Activated naive CD8-positive, alpha-beta T cell treated with anti-CD3 and anti-CD28 coated beads, Interleukin-2, amount 50 U/mL, for 24 hours (primary cell): ENCODE results near the gene MAP3K13.

Experiments used
- ATAC-seq: fragments of 150-1000 bp; cut with Tn5 transposase; one replicate; pipeline ENCODE4 v1.10.0; 2021
- DNase-seq: peaks from one replicate; pipeline ENCODE4 v3.0.0; 2021
- H3K27ac Mint-ChIP-seq: one replicate; pipeline ENCODE4 v1.8.0; 2021; ENCODE audit warnings: mild to moderate bottlenecking, mixed read lengths
- H3K27me3 Mint-ChIP-seq: one replicate; pipeline ENCODE4 v1.8.0; 2021; ENCODE audit warnings: mixed read lengths
- H3K36me3 Mint-ChIP-seq: one replicate; pipeline ENCODE4 v1.8.0; 2021; ENCODE audit warnings: low read depth, mixed read lengths
- H3K4me1 Mint-ChIP-seq: one replicate; pipeline ENCODE4 v1.8.0; 2021; ENCODE audit warnings: mixed read lengths
- H3K4me3 Mint-ChIP-seq: one replicate; pipeline ENCODE4 v1.8.0; 2021; ENCODE audit warnings: mild to moderate bottlenecking, moderate library complexity, mixed read lengths
- H3K9me3 Mint-ChIP-seq: one replicate; pipeline ENCODE4 v1.8.0; 2021; ENCODE audit warnings: mixed read lengths

The MAP3K13 gene

DNA sequence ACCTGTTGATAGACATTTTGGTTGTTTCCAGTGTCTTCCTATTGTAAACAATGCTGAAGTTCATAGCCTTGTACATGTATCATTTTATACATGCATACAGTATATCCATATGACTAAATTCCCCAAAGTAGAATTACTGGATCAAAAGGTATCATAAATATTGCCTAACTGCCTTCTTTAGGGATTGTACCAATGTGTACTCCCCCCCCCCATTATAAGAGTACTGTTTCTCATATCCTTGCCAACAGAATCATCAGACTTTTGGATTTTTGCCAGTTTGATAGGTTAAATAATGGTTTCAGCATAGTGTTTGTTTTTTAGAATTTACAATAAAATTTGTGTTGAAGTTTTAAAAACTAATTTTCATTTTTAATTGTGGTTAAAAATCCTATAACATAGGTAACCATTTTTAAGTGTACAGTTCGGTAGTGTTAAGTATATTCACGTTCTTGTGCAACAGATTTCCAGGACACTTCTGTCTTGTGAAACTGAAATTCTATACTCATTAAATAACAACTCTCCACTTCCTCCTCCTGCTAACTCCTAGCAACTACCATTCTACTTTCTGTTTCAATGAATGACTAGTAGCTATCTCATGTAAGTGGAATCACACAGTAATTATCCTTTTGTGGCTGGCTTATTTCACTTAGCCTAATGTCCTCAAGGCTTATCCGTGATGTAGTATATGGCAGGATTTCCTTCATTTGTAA lies 30.8 kb upstream of the MAP3K13 start:
- no peak overlapping the region for H3K4me3 Mint-ChIP-seq
- no peak for DNase-seq
- H3K9me3 Mint-ChIP-seq = no peaks in the 10 kb centered on the region
- H3K27me3 Mint-ChIP-seq = no peaks in the 10 kb centered on the region
- peaks cover 12% of the 10 kb centered on the region for H3K4me1 Mint-ChIP-seq
- no peak overlapping the region for H3K27ac Mint-ChIP-seq
- H3K36me3 Mint-ChIP-seq = no peaks in the 10 kb centered on the region
- peak; percentile 78 for ATAC-seq

DNA sequence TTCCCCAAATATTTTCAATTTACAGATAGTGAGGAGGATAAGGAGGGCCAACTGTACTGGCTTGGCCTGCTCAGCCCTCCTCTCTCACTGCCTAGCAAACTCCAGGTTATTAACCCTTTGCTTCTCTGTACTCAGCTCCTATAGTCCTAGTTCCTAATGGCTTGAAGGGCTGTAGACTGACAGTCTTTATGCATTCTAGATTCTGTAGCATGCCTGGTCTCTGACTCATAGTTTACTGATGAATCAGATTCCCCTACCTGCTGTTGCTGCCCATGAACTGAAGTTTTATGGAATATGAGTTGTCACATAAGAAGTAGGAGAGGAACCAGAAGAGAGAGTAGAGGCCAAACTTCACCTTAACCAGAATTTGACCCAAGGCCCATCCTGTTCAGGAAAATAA lies 27.1 kb upstream of the MAP3K13 start:
- H3K27ac Mint-ChIP-seq = no peak overlapping the region

DNA sequence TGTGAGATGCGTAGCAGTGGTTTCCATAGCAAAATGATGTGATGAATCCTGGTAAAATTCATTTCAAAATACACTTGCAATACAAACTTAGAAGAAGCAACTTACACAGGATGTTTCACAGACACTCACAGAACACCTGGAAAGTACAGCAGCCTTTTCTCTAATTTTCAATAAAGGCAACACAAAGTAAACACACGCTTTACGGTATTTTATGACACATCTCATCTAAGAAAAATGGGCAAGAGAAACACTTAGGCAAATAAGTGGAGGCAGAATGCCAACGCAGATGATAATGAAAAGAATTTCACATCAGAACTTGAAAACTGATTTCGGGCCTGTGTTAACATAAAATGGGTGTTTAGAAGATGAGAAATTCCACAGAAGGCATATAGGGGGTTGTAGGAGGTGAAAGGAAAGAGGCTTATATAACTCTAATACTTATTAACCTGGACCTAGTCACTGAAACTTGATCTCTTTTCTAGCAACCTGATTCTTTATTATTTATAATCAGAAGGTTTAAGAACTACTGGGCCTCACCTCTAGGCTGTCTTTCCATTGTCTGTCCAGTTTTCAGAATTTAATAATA lies 25.6 kb upstream of the MAP3K13 start:
- no peak overlapping the region for H3K4me3 Mint-ChIP-seq
- no peaks in the 10 kb centered on the region for H3K9me3 Mint-ChIP-seq
- no peaks in the 10 kb centered on the region for H3K36me3 Mint-ChIP-seq
- no peaks in the 10 kb centered on the region for H3K27me3 Mint-ChIP-seq
- no peak for ATAC-seq
- no peak for DNase-seq
- H3K4me1 Mint-ChIP-seq = peaks cover 8% of the 10 kb centered on the region
- H3K27ac Mint-ChIP-seq = no peak overlapping the region

More for the DNA sequence above, 27.1 kb upstream of the MAP3K13 start:
- DNase-seq (no peak), ATAC-seq (peak; percentile 52)
- Mint-ChIP-seq H3K36me3 (no peaks in the 10 kb centered on the region), H3K4me3 (no peak overlapping the region), H3K9me3 (no peaks in the 10 kb centered on the region), H3K27me3 (no peaks in the 10 kb centered on the region), H3K4me1 (peaks cover 12% of the 10 kb centered on the region)

DNA sequence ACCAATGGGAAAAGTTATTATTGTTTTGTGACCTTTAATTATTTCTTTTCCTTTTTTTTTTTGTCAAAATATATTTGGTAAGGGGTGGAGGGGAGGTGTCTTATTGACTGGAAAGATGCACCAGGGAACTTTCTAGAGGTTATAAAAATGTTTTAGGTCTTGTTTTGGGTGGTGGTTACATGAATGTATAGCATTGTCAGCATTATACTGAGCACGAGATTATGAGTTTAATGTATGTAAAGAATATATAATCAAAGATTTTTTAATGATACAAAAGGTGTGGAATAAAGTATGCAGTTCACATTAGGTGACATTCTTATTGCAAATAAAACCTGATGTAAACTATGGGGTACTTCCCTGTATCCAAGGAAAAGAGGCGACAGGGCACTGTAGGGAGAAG lies 23.0 kb upstream of the MAP3K13 start:
- peaks cover 2% of the 10 kb centered on the region for H3K4me1 Mint-ChIP-seq
- H3K27ac Mint-ChIP-seq = no peak overlapping the region
- H3K4me3 Mint-ChIP-seq = no peak overlapping the region
- H3K36me3 Mint-ChIP-seq = no peaks in the 10 kb centered on the region
- H3K9me3 Mint-ChIP-seq = no peaks in the 10 kb centered on the region
- H3K27me3 Mint-ChIP-seq = no peaks in the 10 kb centered on the region
- DNase-seq (no peak), ATAC-seq (no peak)

DNA sequence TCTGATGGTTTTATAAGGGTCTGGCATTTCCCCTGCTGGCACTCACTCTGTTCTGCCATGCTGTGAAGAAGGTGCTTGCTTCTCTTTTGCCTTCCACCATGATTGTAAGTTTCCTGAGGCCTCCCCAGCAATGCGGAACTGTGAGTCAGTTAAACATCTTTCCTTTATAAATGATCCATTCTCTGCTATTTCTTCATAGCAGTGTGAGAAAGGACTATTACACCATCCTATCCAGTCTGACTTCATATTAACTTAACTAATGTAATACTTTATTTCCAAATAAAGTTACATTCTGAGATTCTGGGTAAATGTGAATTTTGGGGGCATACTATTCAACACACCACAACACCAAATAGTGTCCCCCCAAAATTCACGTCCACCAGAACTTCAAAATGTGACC lies 22.2 kb upstream of the MAP3K13 start:
- Mint-ChIP-seq H3K36me3 (no peaks in the 10 kb centered on the region), H3K4me3 (no peak overlapping the region), H3K27me3 (no peaks in the 10 kb centered on the region), H3K4me1 (peaks cover 2% of the 10 kb centered on the region), H3K9me3 (no peaks in the 10 kb centered on the region), H3K27ac (no peak overlapping the region)
- no peak for DNase-seq
- ATAC-seq = no peak

DNA sequence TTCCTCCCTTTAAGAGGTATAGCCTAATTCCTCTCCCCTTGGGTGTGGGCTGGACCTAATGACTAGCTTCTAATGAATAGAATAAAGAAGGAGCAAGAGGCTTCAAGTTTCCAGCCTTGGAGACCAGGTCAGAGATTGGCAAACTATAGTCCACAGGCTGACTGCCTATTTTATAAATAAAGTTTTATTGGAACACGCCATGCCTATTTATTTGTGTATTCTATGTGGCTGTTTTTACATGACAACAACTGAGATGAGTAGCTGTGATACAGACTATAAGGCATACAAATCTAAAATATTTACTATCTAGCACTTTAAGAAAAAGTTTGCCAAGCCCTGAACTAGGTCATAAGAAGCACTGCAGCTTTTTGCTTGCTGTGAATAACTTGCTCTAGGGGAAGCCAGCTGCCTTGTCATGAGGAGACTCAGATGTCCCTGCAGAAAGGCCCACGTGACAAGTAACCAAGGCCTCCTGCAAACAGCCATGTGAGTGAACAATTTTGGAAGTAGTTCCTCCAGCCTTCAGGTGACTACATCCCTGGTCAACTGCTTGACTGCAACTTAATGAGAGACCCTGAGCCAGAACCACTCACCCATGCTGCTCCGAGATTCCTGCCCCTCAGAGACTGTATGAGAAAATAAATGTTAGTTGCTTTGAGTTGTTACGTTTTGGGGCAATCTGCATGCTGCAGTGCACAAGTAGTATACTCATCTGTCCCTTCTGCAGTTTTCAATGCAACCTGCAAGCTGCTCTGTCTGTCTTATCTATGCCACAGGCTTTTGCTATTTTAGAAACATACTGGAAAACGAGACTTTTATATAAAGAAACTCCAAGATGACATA lies 21.1 kb upstream of the MAP3K13 start:
- no peaks in the 10 kb centered on the region for H3K9me3 Mint-ChIP-seq
- ATAC-seq (no peak), DNase-seq (no peak)
- no peaks in the 10 kb centered on the region for H3K27me3 Mint-ChIP-seq
- H3K4me3 Mint-ChIP-seq = no peak overlapping the region
- no peak overlapping the region for H3K27ac Mint-ChIP-seq
- no peaks in the 10 kb centered on the region for H3K4me1 Mint-ChIP-seq
- H3K36me3 Mint-ChIP-seq = no peaks in the 10 kb centered on the region

DNA sequence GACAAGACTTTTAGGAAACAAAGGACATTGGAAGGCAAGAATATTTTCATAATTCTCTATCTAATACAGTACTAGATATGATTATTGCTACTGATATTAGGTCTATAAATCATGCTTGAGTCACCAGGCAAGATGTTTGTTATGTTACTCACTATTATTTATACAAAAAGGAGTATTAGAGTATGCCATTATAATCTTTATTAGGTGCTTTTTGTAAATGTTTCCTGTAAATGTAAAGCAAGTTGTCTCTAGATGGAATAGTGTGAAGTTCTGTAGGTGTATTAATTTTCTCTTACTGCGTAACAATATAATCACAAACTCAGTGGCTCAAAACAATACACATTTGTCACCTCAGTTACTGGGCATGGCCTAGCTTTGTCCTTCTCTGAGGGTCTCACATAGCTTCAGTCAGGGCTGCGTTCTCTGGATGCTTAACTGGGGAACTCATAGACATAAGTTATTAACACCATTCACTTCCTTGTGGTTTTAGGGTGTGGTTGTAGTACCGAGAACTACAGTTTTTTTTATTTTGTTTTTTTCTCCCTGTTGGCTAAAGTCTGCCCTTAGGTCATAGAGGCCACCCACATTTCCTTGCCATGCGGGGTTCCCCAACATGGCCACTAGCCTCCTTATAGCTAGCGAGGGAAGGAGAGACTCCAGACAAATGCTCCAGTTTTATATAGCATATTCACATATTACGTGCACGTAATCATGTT lies 20.3 kb upstream of the MAP3K13 start:
- Mint-ChIP-seq H3K4me1 (no peaks in the 10 kb centered on the region), H3K27me3 (no peaks in the 10 kb centered on the region), H3K4me3 (no peak overlapping the region), H3K36me3 (no peaks in the 10 kb centered on the region), H3K27ac (no peak overlapping the region), H3K9me3 (no peaks in the 10 kb centered on the region)
- DNase-seq (no peak), ATAC-seq (no peak)

DNA sequence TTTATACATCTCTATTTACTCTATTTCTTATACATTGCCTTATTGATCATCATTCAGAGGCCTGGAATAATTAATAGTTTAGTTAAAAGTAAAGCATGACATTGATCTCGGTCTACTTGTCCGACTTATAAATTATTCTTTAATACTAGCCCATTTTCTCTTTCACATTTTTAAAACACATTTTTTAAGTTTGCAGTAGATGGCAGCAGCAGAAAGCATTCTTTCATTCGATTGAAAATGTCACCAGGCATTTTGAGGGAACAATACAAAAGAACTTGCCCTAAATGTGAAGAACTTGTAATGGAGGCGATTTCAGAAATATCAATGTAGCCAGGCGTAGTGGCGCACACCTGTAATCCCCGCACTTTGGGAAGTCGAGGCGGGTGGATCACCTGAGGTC lies 15.5 kb upstream of the MAP3K13 start:
- ATAC-seq = no peak
- Mint-ChIP-seq H3K9me3 (no peaks in the 10 kb centered on the region), H3K4me1 (no peaks in the 10 kb centered on the region), H3K27ac (no peak overlapping the region), H3K27me3 (peaks cover 3% of the 10 kb centered on the region), H3K4me3 (no peak overlapping the region), H3K36me3 (no peaks in the 10 kb centered on the region)
- no peak for DNase-seq

DNA sequence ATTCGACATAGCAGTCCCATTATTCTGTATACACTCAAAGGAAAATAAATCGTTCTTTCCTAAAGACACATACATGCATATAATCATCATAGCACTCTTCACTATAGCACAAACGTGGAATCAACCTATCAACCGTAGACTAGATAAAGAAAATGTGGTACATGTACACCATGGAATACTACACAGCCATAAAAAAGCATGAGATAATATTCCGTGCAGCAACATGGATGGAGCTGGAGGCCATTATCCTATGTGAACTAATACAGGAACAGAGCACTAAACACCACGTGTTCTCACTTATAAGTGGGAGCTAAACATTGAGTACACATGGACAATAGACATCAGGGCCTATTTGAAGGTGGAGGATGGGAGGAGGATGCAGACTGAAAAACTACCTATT lies 12.1 kb upstream of the MAP3K13 start:
- no peaks in the 10 kb centered on the region for H3K9me3 Mint-ChIP-seq
- no peak overlapping the region for H3K27ac Mint-ChIP-seq
- H3K4me3 Mint-ChIP-seq = no peak overlapping the region
- ATAC-seq (no peak), DNase-seq (no peak)
- H3K36me3 Mint-ChIP-seq = no peaks in the 10 kb centered on the region
- H3K4me1 Mint-ChIP-seq = no peaks in the 10 kb centered on the region
- peaks cover 8% of the 10 kb centered on the region for H3K27me3 Mint-ChIP-seq

DNA sequence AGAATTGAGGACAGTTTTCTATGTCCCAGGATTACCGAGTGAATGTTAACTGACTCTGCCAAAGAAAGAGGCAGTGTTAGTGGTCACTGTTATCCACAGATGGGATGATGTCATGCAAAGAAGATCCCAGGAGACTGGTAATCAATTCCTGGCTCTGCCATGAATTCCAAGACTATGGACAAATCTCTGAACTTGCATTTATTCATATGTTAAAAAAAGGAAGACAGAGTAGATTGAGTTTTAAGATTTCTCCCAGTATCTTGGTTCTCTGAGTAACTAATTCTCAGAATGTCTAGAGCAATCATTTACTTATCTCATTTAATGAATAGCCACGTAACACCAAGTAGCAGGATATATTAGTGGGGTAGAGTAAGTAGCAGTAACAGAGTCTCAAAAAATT lies 11.5 kb upstream of the MAP3K13 start:
- Mint-ChIP-seq H3K4me3 (no peak overlapping the region), H3K27ac (no peak overlapping the region), H3K27me3 (peaks cover 8% of the 10 kb centered on the region), H3K9me3 (no peaks in the 10 kb centered on the region), H3K36me3 (no peaks in the 10 kb centered on the region), H3K4me1 (no peaks in the 10 kb centered on the region)
- no peak for ATAC-seq
- DNase-seq = no peak

DNA sequence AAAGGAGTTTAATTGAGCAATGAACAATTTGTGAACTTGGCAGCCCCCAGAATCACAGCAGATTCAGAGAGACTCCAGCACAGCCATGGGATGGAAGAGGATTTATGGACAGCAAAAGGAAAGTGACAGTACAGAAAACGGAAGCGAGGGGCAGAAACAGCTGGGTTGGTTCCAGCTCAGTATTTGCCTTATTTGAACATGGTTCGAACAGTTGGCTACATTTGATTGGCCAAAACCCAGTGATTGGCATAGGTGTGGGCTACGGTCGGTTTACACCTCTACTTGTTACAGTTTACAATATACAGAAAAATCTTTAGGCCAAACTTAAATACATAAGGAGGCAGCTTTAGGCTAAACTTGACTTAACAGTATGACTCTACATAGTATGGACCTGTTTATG lies 9.7 kb upstream of the MAP3K13 start:
- no peak for ATAC-seq

DNA sequence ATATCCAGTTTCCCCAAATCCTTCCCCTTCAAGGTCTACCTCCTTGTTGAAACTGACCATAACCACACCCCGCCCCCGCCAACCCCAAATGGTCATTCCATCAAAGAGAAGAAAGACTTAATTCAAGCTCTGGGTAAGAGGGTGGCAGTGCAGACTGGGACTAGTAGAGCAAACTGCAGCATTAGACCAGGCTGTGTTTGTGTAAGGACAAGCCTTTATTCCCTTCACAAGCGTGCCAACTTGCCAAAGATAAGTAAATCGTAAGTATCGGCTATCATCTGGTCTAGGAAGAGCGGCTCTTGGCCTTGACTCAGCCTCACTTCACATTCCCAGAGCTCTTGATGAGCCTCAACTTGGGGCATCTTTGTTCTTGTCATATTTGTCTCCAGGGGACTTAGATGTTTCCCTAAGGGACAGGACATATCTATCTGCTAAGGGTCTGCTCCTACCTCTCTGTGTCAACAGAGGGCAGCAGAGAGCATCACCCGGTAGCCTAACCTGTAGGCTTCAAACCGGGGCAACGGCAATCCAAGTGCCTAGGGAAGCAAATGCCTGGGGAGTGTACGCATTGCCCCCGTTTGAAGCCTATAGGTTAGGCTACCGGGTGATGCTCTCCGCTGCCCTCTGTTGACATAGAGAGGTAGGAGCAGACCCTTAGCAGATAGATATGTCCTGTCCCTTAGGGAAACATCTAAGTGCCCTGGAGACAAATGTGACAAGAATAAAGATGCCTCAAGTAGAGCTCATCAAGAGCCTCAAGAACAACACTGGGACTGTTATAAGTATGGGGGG lies 8.9 kb upstream of the MAP3K13 start:
- Mint-ChIP-seq H3K9me3 (no peaks in the 10 kb centered on the region), H3K4me3 (no peak overlapping the region), H3K4me1 (no peaks in the 10 kb centered on the region), H3K27me3 (peaks cover 10% of the 10 kb centered on the region), H3K27ac (no peak overlapping the region), H3K36me3 (no peaks in the 10 kb centered on the region)
- DNase-seq (peak; percentile 72), ATAC-seq (peak; percentile 100)

More for the DNA sequence above, 9.7 kb upstream of the MAP3K13 start:
- Mint-ChIP-seq H3K36me3 (no peaks in the 10 kb centered on the region), H3K27me3 (peaks cover 8% of the 10 kb centered on the region), H3K9me3 (no peaks in the 10 kb centered on the region), H3K27ac (no peak overlapping the region), H3K4me1 (no peaks in the 10 kb centered on the region), H3K4me3 (no peak overlapping the region)
- no peak for DNase-seq

DNA sequence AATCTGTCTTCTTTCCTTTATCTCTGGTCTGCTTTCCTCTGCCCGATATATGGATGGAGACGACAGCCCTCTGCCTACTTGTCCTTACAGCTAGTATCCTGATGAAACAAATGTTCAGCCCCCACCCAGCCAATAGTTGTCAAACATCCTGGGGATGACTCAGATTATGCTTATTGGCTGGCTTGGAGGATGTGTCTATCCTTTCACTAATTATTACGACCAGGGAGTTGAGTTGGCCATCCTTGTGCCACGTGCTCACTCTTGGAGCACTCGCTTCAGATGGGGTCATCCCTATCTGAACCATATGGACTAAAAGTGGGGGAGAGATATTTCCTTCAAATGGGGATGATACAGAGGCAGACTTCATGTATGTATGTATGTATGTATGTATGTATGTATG lies 6.4 kb upstream of the MAP3K13 start:
- H3K4me1 Mint-ChIP-seq = no peaks in the 10 kb centered on the region
- DNase-seq (no peak), ATAC-seq (no peak)
- H3K4me3 Mint-ChIP-seq = no peak overlapping the region
- H3K27ac Mint-ChIP-seq = no peak overlapping the region
- H3K9me3 Mint-ChIP-seq = no peaks in the 10 kb centered on the region
- H3K36me3 Mint-ChIP-seq = no peaks in the 10 kb centered on the region
- peaks cover 10% of the 10 kb centered on the region for H3K27me3 Mint-ChIP-seq

DNA sequence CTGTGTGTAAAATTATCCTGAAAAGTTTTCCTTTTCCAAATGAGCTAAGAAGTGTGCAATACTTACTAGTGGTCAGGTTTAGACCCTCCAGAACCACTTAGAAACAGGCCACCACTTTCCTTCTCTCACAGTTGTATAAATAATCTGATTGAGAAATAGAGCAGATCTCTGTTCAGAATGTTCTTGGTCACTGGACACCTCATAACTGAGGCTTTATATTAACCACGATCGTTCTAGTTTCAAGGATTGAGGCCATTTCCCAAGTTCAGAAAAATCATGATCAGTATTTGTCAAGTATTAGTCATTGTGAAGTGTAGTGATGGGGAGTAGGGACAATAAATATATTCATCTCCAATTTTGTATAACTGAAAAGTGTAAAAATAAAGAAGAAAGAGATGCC lies 1.0 kb upstream of the MAP3K13 start:
- Mint-ChIP-seq H3K4me3 (no peak overlapping the region), H3K27me3 (peaks cover 49% of the 10 kb centered on the region), H3K4me1 (peaks cover 11% of the 10 kb centered on the region), H3K9me3 (no peaks in the 10 kb centered on the region), H3K27ac (no peak overlapping the region), H3K36me3 (no peaks in the 10 kb centered on the region)
- DNase-seq (no peak), ATAC-seq (no peak)
